Tibial artery (tissue), 4 donors: Measurements from ENCODE around the gene RPTOR.

Experiments
- DNase-seq, 2 donors: peaks; one replicate each; pipeline ENCODE4 v3.0.0-alpha.2; 2019
- H3K27ac ChIP-seq, 2 donors: fragments of 200-600 bp; sonication (generic) in 1 of 2; 1 replicate in 1 of 2; 2 replicates in 1 of 2; pipeline ENCODE4 v1.5.1; 2018 to 2019; ENCODE audit warnings: mild to moderate bottlenecking in 1 of 2
- H3K27me3 ChIP-seq, 2 donors: fragments of 200-600 bp; sonication (generic) in 1 of 2; one replicate each; pipeline versions ENCODE4 v1.5.1 to v1.6.0; 2016 to 2019
- H3K36me3 ChIP-seq, 3 donors: fragments of 200-600 bp; sonication (generic) in 2 of 3; one replicate each; pipeline ENCODE4 v1.5.1; 2016 to 2019; ENCODE audit warnings: mild to moderate bottlenecking in 2 of 3
- H3K4me1 ChIP-seq, 4 donors: fragments of 200-600 bp; sonication (generic) in 2 of 4; 1 replicate in 3 of 4; 2 replicates in 1 of 4; pipeline ENCODE4 v1.5.1; 2016 to 2019
- H3K4me3 ChIP-seq, 2 donors: fragments of 200-600 bp; sonication (generic) in 1 of 2; 1 replicate in 1 of 2; 2 replicates in 1 of 2; pipeline ENCODE4 v1.5.1; 2018 to 2019; ENCODE audit warnings: mild to moderate bottlenecking in 2 of 2
- H3K9me3 ChIP-seq, 3 donors: fragments of 200-600 bp; sonication (generic) in 1 of 3; one replicate each; pipeline ENCODE4 v1.5.1; 2016 to 2019
- intact Hi-C: fragments of 100-400 bp; cut with DNase I; formaldehyde crosslinking; loops from one replicate; pipeline ENCODE4 v1.15.0; 2023; ENCODE audit warnings: low total_unique reads
- TF ChIP-seq, protein P1 (sequence below), 2 experiments: fragments of 200-600 bp in 1 of 2; fragments of 450-650 bp in 1 of 2; IDR thresholded peaks; one replicate each; pipeline ENCODE4 v1.5.1; 2017 to 2019; ENCODE audit warnings: antibody characterized with exemption in 2 of 2, mild to moderate bottlenecking in 1 of 2, moderate library complexity in 1 of 2

The RPTOR gene

DNA sequence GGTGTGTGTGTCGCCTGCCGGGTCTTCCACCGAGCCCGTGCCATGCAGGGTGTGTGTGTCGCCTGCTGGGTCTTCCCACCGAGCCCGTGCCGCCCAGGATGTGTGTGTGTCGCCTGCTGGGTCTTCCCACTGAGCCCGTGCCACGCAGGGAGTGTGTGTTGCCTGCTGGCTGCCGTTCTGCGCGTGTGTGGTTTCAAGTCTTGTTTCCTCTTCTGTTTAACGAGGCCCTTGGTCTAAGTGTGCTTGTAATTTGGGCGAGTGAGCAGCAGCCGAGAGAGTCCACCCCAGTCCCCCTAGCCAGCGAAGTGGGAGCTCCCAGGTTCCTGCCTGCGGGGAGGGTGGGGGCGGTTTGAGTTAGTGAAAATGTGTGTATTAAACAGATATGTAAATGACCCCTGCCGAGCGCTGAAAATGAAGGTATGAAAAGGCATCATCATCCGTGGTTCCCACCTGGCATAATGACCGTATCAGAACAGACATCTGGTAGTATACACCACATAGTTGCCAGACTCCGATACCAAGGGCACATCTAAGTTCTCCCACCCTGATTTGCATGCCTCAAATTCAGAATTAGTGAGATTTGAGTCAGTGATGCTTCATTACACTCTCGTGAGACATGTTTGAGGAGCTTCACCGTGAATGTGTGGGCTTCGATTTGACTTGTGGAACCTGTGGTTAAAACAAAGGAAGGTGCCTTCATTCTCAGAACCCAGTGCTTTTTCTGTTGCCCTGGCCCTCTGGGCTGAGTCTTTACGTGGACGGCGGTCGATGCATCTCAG, 332.5 kb downstream of the RPTOR start:
- DNase-seq: peak; percentile 10 to 50
- intact Hi-C loops: loop anchor here (5.0 kb wide), 1 partner anchor 440 kb away; no protein-coding TSS in a partner anchor
- Histone ChIP-seq H3K36me3 (peaks cover 4 to 51% (median 15%) of the 10 kb centered on the region in 3 donors), H3K27me3 (no peaks in the 10 kb centered on the region), H3K9me3 (no peaks in the 10 kb centered on the region), H3K27ac (no peak overlapping the region), H3K4me1 (no peaks in the 10 kb centered on the region), H3K4me3 (no peak overlapping the region)
- TF ChIP-seq, protein P1, sequence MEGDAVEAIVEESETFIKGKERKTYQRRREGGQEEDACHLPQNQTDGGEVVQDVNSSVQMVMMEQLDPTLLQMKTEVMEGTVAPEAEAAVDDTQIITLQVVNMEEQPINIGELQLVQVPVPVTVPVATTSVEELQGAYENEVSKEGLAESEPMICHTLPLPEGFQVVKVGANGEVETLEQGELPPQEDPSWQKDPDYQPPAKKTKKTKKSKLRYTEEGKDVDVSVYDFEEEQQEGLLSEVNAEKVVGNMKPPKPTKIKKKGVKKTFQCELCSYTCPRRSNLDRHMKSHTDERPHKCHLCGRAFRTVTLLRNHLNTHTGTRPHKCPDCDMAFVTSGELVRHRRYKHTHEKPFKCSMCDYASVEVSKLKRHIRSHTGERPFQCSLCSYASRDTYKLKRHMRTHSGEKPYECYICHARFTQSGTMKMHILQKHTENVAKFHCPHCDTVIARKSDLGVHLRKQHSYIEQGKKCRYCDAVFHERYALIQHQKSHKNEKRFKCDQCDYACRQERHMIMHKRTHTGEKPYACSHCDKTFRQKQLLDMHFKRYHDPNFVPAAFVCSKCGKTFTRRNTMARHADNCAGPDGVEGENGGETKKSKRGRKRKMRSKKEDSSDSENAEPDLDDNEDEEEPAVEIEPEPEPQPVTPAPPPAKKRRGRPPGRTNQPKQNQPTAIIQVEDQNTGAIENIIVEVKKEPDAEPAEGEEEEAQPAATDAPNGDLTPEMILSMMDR (IDR thresholded peaks at IDR 0.05): no peak

DNA sequence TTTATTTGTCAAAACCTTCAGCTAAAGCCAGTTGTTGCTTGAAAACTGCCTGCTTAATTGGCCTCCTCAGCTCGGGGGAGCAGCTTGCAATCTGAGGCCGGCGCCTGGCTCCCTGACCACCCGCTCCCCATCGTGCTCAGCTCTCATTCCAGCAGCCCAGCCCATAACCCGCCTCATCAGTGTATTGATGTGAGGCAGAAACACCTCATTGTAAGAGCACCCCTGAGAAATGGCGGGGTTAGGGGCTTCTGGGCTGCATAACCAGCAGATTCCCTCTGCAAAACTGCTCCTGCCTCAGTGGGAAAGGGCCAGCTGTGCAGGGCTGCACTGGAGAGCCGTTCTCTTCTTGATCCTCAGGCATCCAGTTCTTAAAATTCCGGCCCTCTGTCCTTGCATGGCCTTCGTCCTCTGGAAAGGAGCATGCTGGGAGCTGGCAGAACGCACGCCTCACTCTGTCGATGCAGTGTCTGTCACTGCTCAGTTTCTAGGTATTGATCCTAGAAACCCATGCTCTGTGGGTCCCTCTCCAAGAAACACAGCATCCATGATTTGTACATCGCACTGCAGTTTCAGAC, 333.2 kb downstream of the RPTOR start:
- TF ChIP-seq, protein P1 (IDR thresholded peaks at IDR 0.05): no peak
- Histone ChIP-seq H3K9me3 (no peaks in the 10 kb centered on the region), H3K27me3 (no peaks in the 10 kb centered on the region), H3K4me3 (no peak overlapping the region), H3K36me3 (peaks cover 10 to 55% (median 15%) of the 10 kb centered on the region in 3 donors), H3K27ac (no peak overlapping the region), H3K4me1 (no peaks in the 10 kb centered on the region)
- intact Hi-C loops: loop anchor here (5.0 kb wide), 1 partner anchor 441 kb away; no protein-coding TSS in a partner anchor
- DNase-seq: peak; percentile 10 to 45

DNA sequence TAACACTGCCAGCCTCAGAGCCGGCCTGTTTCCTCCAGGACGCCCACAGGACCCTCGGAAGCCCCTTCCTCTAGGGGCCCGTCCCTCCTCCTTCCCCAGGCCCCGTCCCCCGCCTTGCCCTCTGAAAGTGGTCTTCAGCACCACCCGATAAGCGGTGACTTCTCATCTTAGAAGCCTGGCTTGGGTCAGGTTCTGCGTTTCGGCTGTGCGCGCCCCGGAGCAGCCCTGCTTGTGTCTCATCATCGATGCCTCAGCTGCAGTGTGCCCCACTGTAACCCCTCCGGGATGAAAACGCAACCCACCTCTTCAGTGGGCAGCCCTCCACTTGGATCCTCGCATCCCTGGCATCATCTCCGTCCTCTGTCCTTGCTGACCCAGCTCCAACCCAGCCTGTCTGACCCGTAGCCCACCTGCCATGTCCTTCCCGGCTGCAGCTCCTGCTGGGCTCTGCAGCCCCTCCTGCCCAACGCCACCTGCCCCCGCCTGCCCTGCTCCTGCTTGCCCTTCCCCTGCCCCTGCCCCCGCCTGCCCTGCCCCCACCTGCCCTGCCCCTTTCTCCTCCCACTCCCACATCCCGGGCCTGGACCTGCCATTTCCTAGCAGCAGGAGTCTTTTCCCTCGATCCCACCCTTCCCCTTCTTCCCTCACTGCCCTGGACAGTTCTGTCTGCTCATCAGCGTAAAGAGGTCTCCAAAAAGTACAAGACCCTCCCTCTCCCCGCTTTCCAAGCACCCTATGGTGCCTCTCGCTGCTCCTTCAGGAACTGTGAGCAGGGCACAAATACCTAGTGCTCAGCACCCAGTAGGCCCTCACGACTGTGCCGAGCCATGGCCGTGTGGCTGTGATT, 334.5 kb downstream of the RPTOR start:
- H3K4me3 ChIP-seq: no peak overlapping the region
- no peaks in the 10 kb centered on the region for H3K9me3 ChIP-seq
- peak in 1 of 2 donors; percentile 9 for DNase-seq
- no peaks in the 10 kb centered on the region for H3K27me3 ChIP-seq
- intact Hi-C loops: loop anchor here (5.0 kb wide), 1 partner anchor 442 kb away; no protein-coding TSS in a partner anchor
- H3K27ac ChIP-seq: no peak overlapping the region
- peaks cover 18 to 68% (median 25%) of the 10 kb centered on the region in 3 donors for H3K36me3 ChIP-seq
- H3K4me1 ChIP-seq: no peaks in the 10 kb centered on the region
- TF ChIP-seq, protein P1 (IDR thresholded peaks at IDR 0.05): no peak

DNA sequence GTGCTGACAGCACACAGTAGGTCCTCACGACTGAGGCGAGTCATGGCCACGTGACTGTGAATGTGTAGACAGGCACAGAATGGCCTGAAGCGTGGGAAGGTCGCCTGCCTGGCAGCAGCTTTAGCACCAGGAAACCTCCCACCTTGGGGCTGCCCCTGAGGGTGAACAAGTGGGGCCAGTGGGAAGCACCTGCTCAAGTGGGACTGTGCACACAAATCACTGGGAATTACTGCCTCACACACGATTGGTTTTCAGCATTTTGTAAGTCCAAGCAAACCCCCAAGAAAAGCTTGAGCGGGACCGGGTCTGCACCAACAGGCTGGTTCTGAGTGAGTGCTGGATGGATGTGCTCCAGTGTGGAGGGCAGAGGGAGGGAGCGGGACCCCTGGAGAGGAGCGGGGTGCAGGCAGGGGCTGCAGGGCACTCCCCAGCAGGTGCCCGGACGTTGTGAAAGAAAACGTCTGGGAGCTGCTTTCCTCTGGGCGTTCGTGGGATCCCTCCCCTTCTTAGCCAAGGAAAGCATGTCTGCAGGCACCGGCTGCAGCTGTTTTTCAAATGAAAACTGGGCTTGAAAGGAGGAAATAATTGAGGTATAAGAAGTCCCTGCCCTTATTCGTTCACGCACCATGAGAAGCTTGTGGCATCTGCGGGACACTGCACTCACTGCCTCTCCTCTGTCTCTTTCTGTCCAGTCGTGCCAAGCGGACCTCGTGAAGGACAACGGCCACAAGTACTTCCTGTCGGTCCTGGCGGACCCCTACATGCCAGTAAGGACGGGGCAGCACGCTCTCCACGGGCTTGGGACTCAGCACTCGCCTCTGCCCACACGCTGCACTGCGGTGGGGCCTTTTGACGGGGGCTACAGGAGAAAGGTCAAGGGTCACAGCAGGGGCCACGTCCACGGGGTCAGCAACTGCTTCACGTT, 335.3 kb downstream of the RPTOR start:
- no peaks in the 10 kb centered on the region for H3K4me1 ChIP-seq
- no peak overlapping the region for H3K4me3 ChIP-seq
- no peak overlapping the region for H3K27ac ChIP-seq
- intact Hi-C loops: loop anchor here (5.0 kb wide), 1 partner anchor 443 kb away; no protein-coding TSS in a partner anchor
- peak in 1 of 2 donors; percentile 13 for DNase-seq
- TF ChIP-seq, protein P1 (IDR thresholded peaks at IDR 0.05): no peak
- H3K36me3 ChIP-seq: peaks cover 27 to 70% (median 30%) of the 10 kb centered on the region in 3 donors
- no peaks in the 10 kb centered on the region for H3K9me3 ChIP-seq
- no peaks in the 10 kb centered on the region for H3K27me3 ChIP-seq

DNA sequence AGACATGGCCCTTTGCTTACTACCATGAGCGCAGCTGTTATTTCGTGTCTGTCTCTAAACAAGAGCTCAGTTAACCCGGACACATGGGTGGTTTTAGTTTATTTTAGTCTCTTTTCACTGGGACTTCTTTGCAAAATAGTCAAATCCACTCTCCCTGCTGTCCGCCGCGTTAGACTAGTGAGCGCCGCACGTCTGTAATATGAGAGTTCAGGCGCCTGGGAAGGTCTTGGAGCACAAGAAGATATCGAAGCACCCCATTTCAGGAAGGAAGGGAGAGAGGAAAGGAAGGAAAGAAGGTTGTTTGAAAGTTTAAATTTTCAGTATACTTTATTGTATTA, 336.0 kb downstream of the RPTOR start:
- no peak overlapping the region for H3K4me3 ChIP-seq
- no peak for DNase-seq
- H3K4me1 ChIP-seq: no peaks in the 10 kb centered on the region
- H3K36me3 ChIP-seq: peaks cover 29 to 70% (median 33%) of the 10 kb centered on the region in 3 donors
- H3K9me3 ChIP-seq: no peaks in the 10 kb centered on the region
- H3K27ac ChIP-seq: no peak overlapping the region
- TF ChIP-seq, protein P1 (IDR thresholded peaks at IDR 0.05): no peak
- no peaks in the 10 kb centered on the region for H3K27me3 ChIP-seq
- intact Hi-C loops: no loop called here
